ENCODE results near the gene OSGIN1.

The OSGIN1 gene

DNA sequence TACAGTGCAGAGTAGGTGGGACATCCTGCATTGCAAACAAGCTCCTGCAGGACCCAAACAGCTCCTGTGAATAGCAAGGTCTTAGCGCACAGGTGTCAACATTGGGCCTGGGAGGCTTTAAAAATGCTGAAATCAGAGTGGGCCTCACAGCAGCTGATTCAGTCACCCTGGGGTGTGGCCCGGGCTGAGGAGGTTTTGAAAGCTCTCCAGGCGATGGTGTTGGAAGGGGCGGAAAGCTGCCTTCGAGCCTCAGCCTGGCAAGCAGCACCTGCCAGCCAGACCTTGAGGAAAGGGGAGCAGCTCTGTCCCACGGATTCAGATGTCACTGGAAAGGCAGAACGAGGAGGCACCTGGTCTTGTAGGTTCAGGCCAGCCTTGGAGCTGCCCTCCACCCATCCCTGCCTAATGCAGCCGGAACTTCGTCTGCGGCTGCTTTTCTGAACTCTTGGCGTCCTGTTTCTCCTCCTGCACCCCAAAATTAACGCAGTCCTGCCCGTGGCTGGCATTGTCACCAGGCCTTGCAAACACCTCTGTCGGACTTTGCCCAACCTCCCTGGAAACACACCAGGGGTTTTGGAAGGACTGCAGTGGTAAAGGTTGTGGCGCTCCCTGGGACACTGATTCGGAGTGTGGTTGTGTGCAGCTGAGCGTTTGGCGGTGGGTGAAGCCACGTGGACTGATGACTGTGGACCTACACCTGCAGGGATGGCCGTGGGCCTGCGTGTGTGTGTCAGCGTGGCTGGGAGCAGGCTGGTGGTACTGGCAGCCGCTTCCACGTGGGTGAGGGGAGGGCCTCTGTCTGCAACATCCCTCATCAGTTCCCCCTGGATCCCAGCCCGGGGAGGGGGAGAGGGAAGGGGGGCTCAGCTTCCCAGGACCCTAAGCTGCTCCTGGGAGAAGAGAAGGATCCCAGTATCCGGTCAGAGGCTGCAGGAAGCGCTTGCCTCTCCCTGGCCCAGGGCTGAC is 18.4 kb downstream of the OSGIN1 start:
- DNase-seq (ENCODE audit: low spot score), result no peak

DNA sequence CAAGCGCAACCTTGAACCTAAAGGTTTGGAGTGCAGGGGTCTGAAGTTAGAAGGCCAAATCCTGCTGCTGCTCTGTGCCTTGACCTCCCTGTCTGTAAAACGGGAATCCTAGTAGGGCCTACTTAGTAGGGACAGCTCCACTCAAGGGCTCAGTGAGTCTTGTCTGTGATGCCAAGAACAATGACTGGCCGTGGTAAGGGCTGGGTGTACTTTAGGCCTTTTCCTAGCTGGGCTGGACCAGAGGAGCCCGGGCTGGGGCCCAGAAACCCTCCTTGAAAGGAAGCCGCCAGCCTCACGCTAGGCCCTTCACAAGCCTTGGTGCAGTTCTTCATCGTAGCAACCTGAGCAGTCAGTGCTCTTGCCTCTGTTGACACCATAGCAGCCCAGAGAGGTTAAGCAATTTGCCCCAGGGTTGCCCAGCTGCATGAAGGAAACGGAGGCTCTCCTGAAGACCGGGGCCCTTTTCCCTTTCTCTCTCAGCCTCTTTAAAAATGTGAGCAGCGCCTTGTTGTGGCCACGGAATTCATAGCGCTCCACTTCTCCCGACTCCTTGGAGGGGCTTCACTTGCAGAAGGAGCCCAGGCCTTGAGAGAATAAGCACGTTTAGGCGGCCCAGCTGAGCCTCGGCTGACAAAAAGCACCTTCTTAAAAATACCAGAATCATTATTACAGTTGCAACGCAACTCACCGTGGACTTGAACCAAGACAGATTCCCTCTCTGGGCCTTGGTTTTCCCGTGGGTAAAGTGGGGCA is 19.4 kb downstream of the OSGIN1 start:
- no peak for DNase-seq (ENCODE audit: low spot score)

DNA sequence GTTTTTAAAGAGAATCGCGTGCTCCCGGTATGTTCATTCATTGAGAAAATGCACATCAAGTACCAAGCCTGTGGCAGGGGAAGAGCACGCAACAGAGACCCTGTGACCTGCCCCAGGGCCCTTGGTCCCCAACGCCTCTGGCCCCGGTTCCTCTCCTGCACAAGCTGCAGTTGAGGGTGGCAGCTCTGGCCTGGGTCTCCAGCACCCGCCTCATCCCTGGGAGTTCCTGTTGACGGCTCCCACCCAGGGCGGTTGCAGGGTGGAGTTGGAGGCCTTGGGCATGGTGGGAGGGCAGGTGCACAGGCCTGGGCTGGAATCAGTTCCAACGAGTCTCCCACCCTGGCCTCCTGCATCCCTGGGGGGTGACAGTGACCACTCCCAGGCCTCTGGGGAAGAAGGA is 20.0 kb downstream of the OSGIN1 start:
- DNase-seq (ENCODE audit: low spot score), result no peak

DNA sequence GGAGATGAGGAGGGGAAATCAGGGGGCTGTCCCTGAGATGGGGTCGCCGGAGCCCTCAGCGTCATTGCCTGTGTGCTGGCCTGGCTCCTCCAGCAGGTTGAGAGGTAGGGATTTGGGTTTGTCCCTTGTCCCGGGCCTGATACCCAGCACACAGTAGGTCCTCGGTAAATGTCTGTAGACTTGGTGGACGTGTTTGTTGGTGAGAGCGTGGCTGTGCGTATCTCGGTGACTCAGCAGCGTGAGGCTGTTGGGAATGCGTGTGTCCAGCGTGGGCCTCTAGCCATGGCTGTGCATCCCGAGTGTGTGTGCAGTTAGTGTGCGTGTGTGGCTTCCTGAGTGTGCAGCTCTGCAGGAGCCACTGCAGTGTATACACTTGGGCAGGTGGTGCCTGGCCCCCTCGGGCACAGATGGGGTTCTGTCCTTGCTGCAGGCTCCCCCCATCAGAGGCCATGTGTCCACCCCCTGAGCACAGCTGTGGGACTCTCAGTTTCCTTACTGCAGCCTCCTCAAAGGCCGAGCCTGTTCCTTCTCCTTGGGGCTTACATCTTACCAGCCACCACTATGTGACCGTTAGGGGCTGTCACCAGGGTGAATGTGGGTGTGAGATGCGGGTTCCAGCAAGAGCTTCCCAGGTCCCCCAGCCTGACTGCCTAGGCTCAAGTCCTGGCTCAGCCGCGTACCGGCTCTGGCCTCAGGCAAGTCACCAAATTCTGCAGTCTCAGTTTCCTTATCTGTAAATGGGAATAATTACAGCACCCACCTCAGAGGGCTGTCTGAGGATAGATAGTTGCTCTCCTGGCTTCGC is 20.7 kb downstream of the OSGIN1 start:
- DNase-seq (ENCODE audit: low spot score), result no peak

DNA sequence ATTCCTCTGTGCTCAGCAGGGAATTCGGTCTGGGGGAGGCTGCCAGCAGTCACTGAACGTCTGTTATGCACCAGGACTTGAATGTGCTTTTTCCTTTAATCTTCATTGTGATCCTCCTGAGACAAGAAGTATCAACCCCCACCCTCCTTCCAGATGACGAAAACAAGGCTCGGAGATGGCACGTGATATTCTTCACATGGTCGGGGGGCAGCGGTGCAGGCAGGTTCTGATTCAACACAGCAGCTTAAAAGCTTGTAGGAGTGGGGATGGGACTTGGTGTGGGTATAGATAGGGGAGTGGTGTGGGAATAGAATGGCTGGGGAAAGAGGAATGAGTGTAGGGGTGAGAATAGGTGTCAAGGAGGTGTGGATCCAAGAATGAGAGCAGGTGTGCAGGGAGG is 21.4 kb downstream of the OSGIN1 start:
- DNase-seq (ENCODE audit: low spot score), result no peak

DNA sequence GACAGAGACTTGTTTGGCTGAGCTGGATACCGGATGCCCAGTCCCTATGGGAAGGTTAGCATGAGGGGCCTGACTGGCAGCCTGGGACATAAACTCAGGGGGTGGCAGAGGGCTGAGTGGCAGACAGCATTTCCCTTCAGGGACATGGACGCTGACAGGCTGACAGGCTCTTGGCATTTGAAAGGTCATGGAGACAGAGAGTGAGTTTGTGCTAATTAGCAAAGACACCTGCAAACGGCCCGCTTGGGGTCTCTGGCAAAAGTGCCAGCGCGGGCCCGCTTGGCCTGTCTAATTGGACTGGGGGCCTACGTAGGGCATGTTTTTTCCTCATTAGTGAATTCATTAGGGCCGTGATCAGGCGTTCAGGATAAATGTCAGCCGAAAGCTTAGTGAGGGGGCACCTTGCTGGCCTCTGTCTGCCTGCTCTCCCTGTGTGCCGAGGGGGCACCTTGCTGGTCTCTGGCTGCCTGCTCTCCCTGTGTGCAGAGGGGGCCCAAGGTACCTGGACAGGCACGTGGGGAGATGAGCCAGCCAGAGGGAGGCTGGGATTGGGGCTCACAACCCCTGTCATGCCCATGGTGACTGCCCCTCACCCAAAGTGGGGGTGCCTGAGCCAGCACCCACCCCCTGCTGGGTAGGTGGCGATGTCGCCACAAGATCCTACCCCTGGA is 22.7 kb downstream of the OSGIN1 start:
- no peak for DNase-seq (ENCODE audit: low spot score)

DNA sequence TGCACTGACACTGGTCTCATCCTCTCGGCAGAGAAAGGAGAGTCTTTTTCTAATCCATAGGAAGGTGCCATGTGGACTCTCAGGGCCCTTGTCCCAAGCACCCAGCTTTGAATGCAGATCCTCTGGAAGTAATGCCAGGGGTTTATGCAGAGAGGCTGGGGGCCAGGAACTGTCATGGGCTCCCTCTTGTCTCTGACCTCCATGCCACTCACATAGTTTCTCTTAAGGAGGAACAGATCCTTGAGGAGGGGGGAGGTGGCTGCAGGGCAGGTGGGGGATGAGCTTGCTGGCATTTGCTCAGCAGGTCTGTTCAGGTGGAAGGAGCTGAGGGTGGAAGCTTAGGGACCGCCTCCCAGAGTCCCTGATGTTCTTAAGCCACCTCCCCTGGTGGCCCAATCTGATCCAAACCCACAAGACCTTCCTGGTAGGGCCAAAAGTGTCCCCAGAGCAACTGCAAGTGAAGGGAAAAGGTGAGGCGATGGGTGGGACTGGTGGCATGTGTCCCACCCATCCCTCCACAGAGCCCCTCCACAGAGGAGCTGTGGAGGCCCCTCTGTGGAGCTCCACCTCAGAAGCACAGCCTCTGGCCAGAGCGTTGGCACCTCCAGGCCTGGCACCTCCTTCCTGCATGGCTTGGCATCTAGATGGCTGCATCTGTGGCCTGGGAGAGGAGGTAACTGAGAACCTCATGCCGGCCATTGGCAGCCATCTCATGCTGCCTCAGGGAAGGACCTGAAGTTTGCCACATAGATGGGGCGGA is 24.2 kb downstream of the OSGIN1 start:
- no peak for DNase-seq (ENCODE audit: low spot score)

DNA sequence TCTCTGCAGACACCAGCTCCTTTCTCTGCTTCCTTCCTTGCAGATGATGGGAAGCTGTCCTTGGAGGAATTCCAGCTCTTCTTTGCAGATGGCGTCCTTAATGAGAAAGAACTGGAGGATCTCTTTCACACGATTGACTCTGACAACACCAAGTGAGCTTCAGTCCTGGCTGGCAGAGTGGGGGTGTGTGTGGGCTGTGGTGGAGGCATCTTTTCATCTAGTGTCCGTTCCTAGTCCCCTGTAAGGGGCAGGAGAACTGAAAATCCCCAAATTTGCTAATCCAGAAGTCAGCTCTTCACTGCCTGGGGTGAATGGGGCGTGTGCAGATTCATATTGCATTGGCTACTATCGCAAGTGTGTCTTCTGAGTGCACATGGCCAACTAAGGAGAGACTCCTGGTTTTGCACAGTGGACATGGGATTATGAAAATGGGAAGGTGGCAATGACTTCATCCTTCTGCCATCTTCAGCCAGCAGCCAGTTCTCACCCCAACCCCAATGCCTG is 25.4 kb downstream of the OSGIN1 start:
- DNase-seq (ENCODE audit: low spot score), result no peak

DNA sequence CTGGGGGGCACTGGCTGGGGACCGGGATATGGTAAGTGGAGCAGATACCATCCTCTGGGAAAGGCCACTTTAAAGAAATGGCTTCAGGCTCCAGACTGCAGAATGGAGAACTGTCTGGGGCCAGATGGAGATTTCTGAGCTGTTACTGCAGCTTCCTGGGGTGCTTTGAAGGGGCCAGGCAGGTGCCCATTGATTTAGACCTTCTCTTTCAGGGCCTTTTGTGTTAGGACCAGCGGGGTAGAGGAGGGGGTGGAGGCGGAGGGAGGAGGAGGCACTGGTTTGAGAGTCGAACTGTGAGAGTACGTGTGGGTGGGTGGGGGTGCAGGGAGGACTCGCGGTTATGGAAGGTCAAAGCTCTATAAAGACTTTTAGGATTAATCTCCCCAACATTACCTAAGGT is 26.4 kb downstream of the OSGIN1 start:
- no peak for DNase-seq (ENCODE audit: low spot score)

DNA sequence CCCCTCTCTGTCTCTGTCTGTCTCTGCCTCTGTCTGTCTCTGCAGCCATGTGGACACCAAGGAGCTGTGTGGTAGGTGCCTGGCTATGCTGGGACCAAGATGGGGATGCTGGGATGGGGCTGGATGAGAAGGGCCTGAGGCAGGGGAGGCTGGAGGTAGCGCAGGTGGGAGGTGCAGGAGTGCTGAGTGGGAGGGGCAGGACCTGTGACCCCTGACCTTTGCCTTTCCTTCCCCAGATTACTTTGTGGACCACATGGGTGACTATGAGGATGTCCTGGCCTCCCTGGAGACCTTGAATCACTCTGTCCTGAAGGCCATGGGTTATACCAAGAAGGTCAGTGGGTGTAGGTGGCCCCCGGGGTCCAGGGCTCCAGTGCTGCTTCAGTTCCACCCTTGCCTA is 27.8 kb downstream of the OSGIN1 start:
- no peak for DNase-seq (ENCODE audit: low spot score)

DNA sequence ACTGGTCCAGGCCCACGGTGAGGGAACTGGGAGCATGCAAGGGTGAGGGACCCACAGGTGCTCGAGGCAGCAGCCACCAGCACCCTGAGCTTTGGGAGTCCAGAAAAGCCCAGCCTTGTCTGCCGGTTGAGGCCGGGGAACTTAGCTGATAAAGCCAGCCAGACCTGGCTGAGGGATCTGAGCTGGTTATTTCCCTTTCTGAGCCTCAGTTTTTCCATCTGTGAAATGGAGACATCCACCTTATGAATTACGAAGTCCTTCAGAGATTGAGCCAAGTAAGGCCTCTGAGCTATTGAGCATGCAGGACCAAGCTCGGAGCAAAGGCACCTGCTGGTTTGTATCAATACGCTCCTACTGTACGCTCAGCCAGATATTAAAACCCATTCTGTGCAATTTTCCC is 28.8 kb downstream of the OSGIN1 start:
- no peak for DNase-seq (ENCODE audit: low spot score)

DNA sequence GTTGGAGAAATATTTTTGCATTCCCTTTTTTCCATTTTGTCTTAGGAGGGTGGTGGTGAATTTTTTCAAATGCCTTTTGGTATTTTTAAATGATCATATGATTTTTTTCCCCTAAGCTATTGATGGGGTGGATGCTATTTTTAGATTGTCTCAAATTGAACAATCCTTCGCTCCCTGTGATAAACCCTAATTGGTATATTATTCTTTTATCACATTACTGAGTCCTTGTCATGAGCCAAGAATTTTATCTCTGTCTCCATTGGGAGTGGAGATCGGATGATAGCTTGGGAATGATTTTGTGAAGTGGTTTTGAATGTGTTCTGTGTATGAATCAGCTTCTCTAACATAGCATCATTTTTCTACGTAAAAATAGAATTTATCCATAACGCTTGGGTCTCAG is 30.5 kb downstream of the OSGIN1 start:
- DNase-seq (ENCODE audit: low spot score), result no peak

DNA sequence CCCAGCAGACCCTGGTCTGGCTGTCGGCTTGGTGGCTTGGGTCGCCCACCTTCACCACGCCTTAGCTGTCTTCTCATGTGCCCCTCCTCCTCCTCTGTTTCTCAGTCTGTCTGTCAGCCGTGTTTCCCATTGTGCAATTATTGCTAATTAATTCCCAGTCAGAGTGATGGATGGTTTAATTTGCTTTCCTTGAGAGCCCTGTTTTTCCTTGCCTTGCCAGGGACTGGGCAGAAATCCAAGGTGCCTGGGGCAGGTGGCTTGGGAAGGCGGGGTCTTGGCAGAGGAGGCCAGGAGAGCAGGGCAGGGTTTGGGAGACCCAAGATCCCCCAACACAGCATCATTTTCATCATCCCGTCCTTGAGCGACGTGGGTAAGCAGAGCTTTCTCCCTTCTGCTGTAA is 36.3 kb downstream of the OSGIN1 start:
- DNase-seq (ENCODE audit: low spot score), result no peak

DNA sequence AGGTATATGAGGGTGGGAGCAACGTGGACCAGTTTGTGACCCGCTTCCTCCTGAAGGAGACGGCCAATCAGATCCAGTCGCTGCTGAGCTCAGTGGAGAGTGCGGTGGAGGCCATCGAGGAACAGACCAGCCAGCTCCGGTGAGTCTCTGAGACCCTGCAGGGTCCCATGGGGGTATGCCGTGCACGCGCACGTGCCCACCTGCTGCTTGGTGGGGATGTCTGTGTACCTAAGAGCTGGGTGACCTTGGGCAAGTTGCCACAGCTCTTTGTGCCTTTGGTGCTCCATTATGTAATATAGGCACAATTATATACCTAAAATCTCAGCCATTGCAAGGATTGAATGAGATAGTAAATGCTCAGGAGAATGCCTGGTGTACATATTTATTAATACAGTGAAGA is 37.5 kb downstream of the OSGIN1 start:
- DNase-seq (ENCODE audit: low spot score), result no peak

DNA sequence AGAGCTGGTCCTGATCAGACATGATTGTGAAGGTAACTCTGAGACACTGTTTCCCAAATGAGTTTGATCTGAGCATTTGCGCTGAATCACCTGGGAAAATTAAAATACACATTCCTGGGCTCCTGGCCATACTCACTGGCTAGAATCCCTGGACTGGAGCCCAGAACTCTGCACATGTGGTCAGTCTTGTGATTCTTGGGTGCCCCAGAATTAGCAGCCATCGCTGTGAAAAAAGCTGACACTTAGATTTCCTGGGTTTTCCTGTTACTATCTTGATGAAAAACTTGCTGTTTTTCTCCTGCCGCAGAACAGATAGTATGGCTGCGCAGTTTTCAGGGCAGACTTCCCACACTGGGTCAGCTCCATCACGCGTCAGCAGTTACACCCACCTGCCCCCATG is 39.6 kb downstream of the OSGIN1 start:
- DNase-seq (ENCODE audit: low spot score), result peak; percentile 48

DNA sequence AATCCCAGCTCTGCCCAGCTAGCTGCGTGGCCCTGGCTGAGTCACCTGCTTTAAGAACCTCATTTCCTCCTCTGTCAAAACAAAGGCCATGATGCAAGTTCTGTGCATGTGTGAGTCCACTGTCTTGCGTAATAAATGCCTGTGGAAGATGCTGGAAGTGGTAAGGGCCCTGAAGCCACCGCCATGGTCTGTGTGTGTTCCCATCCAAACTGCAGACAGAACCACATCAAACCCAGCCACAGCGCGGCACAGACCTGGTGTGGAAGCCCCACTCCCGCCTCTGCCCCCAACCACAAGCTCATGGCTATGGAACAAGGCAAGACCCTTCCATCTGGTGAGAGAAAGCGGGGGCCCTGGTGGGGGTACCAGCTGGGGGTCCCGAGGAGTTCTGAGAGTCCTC is 41.0 kb downstream of the OSGIN1 start:
- peak; percentile 11 for DNase-seq (ENCODE audit: low spot score)

DNA sequence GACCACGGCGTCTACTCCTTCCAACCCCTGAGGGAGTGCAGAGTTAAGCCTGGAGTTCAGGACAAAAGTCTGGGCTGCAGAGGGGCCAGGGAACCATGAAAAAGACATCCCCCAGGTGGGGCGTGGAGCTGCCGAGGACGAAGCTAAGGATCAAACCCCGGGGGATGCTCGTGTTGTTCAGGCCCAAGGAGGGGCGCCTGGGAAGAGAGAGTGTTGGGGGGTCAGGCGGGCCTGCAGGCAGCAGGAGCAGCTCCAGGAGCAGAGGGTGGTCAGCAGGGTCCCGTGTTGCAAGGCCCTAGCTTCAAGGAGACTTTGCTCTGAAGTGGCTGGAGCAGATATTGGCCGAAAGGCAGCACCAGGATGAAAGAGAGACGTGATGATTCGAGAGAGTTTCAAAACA is 41.7 kb downstream of the OSGIN1 start:
- DNase-seq (ENCODE audit: low spot score), result no peak

DNA sequence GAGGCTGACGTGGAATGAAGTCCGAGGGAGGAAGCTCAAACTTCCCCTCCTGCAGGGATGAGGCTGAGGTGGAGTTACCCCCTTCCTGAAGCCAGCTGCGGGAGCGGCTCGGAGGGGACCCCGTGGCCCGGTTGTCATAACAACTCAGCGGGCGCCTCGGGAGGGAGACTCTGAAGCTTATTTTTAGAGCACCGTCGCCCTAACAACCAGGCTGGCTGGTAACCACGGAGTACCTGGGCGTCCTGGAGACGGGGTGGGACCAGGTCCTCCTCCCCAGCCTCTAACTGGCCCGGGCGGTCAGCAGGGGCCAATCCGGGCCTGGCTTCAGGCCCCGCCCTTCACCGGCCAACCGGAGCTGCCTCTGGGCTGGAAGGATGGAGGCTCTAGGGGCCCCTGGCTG is 42.7 kb downstream of the OSGIN1 start:
- DNase-seq (ENCODE audit: low spot score), result no peak

DNA sequence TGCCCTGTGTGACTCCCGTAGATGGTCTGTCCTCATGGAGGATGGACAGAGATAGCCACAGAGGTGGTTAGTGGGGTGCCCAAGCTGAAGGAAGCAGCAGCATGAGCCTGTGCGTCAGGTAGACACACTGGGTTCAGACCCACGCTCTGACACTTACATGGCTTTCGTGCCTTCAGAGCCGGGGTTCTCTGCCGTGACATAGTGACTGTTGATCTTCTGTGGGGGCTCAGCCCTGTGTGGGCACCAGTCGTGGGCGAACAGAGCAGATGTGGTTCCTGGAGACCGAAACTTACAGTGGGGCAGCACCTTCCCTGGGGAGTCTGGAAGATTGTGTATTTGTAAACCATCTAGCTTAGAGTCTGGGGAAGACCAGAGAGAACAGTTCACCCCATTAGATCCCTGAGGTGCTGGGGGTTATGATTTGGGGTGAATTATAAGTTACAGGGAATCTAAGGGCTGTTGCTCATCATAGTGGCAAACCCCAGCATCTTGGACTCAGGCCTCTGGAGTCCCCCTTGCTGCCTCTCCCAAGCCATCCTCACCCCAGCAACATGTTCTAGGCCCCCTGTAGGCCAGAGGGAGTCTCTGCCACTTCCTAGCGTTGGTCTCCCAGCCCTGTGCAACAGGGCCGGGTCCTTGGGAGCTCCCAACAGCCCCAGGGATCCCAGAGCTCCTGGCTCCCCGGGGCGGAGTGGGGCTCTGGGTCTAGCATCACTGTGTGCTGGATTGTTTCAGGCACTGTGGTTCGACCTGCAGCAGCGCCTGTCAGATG is 43.6 kb downstream of the OSGIN1 start:
- no peak for DNase-seq (ENCODE audit: low spot score)

DNA sequence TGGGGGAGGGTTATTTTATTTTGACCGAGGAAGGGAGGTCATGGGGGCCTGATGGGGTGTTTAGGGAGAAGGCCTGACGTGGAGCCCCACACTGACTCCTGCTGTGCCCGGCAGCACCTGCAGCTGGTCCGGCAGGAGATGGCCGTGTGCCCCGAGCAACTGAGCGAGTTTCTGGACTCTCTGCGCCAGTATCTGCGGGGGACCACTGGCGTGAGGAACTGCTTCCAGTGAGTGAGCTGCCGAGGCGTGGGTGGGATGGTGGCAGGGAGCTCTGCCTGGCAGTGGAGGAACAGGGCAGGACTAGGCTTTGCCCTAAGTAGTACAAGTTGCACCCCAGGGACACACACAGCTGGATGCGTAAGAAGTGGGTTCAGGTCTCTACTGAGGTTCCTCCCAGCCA is 45.1 kb downstream of the OSGIN1 start:
- DNase-seq (ENCODE audit: low spot score), result no peak
